Activated T-helper 17 cell treated with anti-CD3 and anti-CD28 coated beads, Interleukin-2, amount 50 U/mL, for 72 hours (primary cell): ENCODE data around the gene MRPS25. TPM values are rescaled to one million over a fixed set of nuclear protein-coding genes. Genes with fewer than 3 reads are reported as not detected.
A peak's percentile ranks its signal among the peaks of the same experiment; 100 is the strongest.

Experiments used
- ATAC-seq: fragments of 150-1000 bp; cut with Tn5 transposase; replicated peaks from 2 replicates; pipeline ENCODE4 v1.10.0; 2021; ENCODE audit warnings: mild to moderate bottlenecking, moderate library complexity
- H3K27ac Mint-ChIP-seq: one replicate; pipeline ENCODE4 v1.8.0; 2022; ENCODE audit warnings: mixed read lengths
- H3K27me3 Mint-ChIP-seq: one replicate; pipeline ENCODE4 v1.8.0; 2022; ENCODE audit warnings: mixed read lengths
- H3K36me3 Mint-ChIP-seq: one replicate; pipeline ENCODE4 v1.8.0; 2022; ENCODE audit warnings: low read depth, mild to moderate bottlenecking, mixed read lengths
- H3K4me1 Mint-ChIP-seq: one replicate; pipeline ENCODE4 v1.8.0; 2022; ENCODE audit warnings: mixed read lengths
- H3K4me3 Mint-ChIP-seq: one replicate; pipeline ENCODE4 v1.8.0; 2022; ENCODE audit warnings: mild to moderate bottlenecking, mixed read lengths
- H3K9me3 Mint-ChIP-seq: one replicate; pipeline ENCODE4 v1.8.0; 2022; ENCODE audit warnings: mixed read lengths
- total RNA-seq, 2 donors: library from RNA; stranded (reverse); gene quantifications; one replicate each; pipeline ENCODE4 v1.2.3, GENCODE V29; 2022

The MRPS25 gene
- total RNA-seq, 2 donors from 2014 or later = 43.7 to 80.5 TPM

DNA sequence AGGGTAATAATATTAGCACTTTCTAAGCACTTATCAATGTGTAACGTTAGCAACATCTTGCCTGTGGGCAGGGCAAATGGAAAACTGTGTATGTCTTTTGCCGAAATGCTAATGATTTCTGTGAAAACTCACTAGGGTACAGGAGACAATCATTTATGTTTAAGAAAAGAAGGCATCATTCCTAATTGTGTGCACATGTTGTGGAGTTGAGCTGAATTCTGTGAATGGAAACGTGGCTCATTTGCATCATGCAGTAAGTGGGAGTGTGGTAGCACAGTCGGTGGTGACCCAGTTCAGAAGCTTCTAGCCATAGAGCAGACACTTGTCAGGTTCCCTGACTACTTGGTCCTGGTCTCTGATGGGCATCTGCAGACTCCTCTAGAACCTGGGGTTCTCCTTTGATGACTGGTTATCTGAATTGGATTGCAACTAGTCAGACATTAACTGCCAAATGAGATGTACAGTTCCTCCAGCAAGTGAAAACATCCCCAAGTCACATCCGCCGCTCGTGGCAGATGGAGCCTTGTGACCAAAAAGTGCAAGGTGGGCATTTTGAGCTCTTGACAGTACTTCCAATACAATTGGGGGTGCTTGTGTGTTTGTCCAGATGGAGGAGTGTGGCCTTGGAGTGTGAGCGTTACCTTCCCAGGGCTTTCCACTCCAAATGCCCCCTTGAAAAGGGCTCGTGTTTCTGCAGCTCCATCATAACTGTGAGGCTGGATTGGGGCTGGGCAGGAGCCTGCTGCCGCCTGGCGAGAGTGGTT, 21.5 kb downstream of the MRPS25 start:
- H3K27ac Mint-ChIP-seq = peak overlapping the region; percentile 75
- H3K4me1 Mint-ChIP-seq = peaks cover 29% of the 10 kb centered on the region
- H3K27me3 Mint-ChIP-seq = no peaks in the 10 kb centered on the region
- H3K4me3 Mint-ChIP-seq = no peak overlapping the region
- no peak for ATAC-seq
- no peaks in the 10 kb centered on the region for H3K9me3 Mint-ChIP-seq
- peaks cover 99% of the 10 kb centered on the region for H3K36me3 Mint-ChIP-seq

DNA sequence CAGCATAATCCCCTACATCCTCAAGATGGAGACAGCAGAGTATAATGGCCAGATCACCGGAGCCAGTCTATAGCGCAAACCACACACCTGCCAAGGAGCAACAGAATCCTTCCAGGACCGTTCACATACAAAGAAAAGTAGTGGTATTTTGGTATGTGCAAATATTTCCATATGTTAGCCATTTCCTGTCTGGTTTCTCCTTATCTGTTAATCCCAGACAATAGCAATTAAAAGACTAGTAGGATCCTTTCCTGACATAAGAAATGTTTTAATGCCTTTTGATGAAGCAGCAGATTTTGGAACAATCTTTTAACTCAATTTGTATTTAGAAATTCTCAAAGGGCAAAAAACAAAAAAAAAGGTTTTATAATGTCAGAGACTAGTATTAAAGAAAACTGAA, 22.2 kb downstream of the MRPS25 start:
- peaks cover 99% of the 10 kb centered on the region for H3K36me3 Mint-ChIP-seq
- no peaks in the 10 kb centered on the region for H3K27me3 Mint-ChIP-seq
- H3K4me1 Mint-ChIP-seq = peaks cover 29% of the 10 kb centered on the region
- no peaks in the 10 kb centered on the region for H3K9me3 Mint-ChIP-seq
- no peak for ATAC-seq
- no peak overlapping the region for H3K4me3 Mint-ChIP-seq
- H3K27ac Mint-ChIP-seq = peak overlapping the region; percentile 67

DNA sequence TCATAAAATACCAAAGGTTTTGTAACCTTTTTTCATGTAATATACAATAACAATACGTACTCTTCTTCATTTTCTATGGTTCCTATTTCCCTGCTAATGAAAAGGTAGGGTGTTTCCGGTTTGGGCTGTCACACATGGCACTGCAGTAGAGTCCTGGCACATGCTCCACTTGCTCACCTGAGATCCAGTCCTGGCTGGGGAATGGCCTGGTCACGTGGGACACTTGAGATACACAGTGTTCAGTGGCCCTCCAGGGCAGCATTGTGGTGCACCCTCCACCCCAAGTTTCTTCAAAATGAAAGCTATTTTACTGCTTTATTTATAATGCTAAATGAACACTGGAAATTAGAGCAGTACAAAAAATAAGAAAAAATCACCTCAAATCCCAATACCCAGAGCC, 23.2 kb downstream of the MRPS25 start:
- H3K4me1 Mint-ChIP-seq = peaks cover 29% of the 10 kb centered on the region
- H3K27me3 Mint-ChIP-seq = no peaks in the 10 kb centered on the region
- ATAC-seq = no peak
- H3K9me3 Mint-ChIP-seq = no peaks in the 10 kb centered on the region
- peaks cover 99% of the 10 kb centered on the region for H3K36me3 Mint-ChIP-seq
- no peak overlapping the region for H3K4me3 Mint-ChIP-seq
- H3K27ac Mint-ChIP-seq = peak overlapping the region; percentile 67

DNA sequence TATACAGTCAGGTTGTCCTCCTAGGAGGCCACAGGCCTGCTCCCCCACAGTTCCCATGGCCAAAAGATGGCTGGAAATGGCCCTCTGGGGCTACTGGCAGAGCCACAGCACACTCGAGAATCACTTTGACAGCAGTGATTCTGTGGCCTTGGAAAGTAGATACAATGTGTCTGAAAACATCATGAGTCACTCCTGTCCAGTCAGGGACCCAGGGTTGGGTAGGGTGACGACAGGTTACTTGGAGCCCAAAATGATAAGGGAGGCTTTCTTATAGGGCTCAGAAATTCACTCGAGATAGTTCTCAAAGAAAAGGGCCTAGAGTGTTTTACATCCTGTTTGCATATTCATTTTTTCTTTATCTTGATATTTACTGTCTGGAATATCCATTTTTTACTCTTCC, 24.3 kb downstream of the MRPS25 start:
- no peaks in the 10 kb centered on the region for H3K9me3 Mint-ChIP-seq
- H3K27me3 Mint-ChIP-seq = no peaks in the 10 kb centered on the region
- H3K4me3 Mint-ChIP-seq = no peak overlapping the region
- H3K36me3 Mint-ChIP-seq = peaks cover 99% of the 10 kb centered on the region
- peaks cover 24% of the 10 kb centered on the region for H3K4me1 Mint-ChIP-seq
- peak overlapping the region; percentile 52 for H3K27ac Mint-ChIP-seq
- ATAC-seq = no peak

DNA sequence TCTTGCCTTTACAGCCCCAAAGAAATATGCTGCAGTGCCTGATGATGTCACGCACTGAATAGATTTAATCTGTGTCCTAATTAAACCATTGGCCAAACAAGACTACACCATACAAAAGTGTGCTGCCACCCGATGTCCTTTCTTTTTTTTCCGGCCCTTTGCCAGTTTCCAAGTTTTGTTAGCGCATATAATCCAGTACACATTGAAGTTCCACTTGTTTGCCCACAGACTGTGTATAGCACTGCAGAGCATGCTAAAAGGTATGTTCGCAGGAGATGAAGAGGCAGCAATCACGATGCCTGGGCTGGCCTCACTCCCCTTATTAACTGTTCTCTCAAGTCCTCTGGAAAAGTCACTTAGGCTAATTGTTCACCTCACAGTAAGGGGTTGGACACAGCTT, 26.8 kb downstream of the MRPS25 start:
- H3K27ac Mint-ChIP-seq = no peak overlapping the region
- H3K36me3 Mint-ChIP-seq = peaks cover 99% of the 10 kb centered on the region

DNA sequence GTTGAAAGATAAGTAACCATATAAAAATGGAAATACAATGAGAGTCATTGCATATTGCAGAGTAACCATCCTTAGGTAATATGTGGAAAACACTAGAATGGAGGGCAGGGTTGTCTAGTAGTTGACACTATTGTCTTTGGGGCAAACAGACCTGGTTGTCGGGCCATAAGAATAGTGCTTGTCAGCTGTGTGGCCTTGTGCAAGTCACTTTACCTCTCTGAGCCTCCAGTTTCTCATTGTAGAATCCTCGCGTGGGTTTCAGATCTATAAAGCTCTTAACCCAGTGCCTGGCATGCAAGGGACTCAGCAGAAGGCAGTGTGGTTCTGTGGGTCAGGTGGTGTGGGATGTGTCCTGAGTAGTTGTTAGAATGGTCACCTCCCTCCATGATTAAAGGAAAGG, 32.0 kb downstream of the MRPS25 start:
- peaks cover 100% of the 10 kb centered on the region for H3K36me3 Mint-ChIP-seq
- H3K9me3 Mint-ChIP-seq = no peaks in the 10 kb centered on the region
- H3K27me3 Mint-ChIP-seq = no peaks in the 10 kb centered on the region
- H3K4me1 Mint-ChIP-seq = no peaks in the 10 kb centered on the region
- ATAC-seq = no peak
- H3K27ac Mint-ChIP-seq = peak overlapping the region; percentile 34
- no peak overlapping the region for H3K4me3 Mint-ChIP-seq

More for the DNA sequence above, 26.8 kb downstream of the MRPS25 start:
- Mint-ChIP-seq H3K4me3 (no peak overlapping the region), H3K4me1 (peaks cover 8% of the 10 kb centered on the region), H3K27me3 (no peaks in the 10 kb centered on the region), H3K9me3 (no peaks in the 10 kb centered on the region)
- ATAC-seq = no peak

DNA sequence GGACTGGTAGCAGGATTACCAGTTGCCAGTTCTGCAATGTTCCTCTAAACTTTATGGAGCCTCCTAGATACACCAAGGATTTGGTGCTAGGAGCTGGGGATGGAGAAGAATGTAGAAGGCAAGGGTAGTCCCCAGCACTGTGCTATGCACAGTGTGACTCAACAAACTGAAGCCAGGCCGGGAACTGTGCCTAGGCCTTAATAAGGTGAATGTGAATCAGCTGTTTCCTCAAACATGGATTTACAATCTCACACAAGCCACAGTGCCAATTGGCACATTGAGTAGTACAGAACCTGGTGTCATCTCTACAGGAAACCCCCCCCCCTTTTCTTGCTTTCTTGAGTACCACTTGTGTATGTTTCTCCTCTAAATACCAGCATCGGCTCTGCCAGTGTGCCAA, 32.5 kb downstream of the MRPS25 start:
- no peak for ATAC-seq
- H3K36me3 Mint-ChIP-seq = peaks cover 100% of the 10 kb centered on the region
- H3K4me3 Mint-ChIP-seq = no peak overlapping the region
- no peaks in the 10 kb centered on the region for H3K9me3 Mint-ChIP-seq
- H3K27me3 Mint-ChIP-seq = no peaks in the 10 kb centered on the region
- no peaks in the 10 kb centered on the region for H3K4me1 Mint-ChIP-seq
- H3K27ac Mint-ChIP-seq = peak overlapping the region; percentile 34

DNA sequence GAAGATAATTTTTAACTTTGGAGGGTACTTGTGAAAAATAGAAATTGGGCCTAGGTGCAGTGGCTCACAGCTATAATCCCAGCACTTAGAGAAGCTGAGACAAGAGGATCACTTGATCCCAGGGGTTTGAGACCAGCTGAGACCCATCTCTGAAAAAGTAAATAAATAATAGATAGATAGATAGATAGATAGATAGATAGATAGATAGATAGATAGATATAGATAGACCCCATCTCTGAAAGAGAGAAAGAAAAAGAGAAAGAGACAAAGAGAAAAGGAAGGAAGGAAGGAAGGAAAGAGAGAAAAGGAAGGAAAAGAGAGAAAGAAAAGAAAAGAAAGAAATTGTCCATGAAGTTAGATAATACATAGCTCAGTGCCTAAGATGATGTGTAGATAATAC, 35.5 kb downstream of the MRPS25 start:
- no peak overlapping the region for H3K4me3 Mint-ChIP-seq
- peaks cover 100% of the 10 kb centered on the region for H3K36me3 Mint-ChIP-seq
- H3K9me3 Mint-ChIP-seq = no peaks in the 10 kb centered on the region
- no peak for ATAC-seq
- peak overlapping the region; percentile 65 for H3K27ac Mint-ChIP-seq
- H3K4me1 Mint-ChIP-seq = peaks cover 1% of the 10 kb centered on the region
- no peaks in the 10 kb centered on the region for H3K27me3 Mint-ChIP-seq

DNA sequence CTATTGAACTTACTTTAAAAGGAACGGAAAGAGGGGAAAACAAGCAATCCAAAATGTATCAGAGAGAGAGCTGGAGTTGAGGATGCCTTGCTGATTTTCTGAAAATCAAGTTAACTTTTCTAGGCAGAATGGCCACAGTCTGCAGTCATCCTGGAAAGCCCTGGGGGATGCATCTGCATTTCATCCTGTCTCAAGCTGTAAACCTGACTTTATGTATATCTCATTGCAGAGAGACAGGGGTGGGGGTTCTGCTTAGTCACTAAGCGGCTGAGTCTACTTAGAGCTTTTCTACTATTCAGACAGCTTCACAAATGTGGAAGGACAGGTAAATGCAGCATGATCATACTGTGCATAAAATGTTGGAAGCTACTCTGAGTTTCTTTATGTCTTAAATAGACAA, 41.4 kb downstream of the MRPS25 start:
- Mint-ChIP-seq H3K4me3 (no peak overlapping the region), H3K36me3 (peaks cover 100% of the 10 kb centered on the region), H3K27ac (no peak overlapping the region), H3K9me3 (no peaks in the 10 kb centered on the region), H3K4me1 (peaks cover 8% of the 10 kb centered on the region), H3K27me3 (no peaks in the 10 kb centered on the region)
- no peak for ATAC-seq

DNA sequence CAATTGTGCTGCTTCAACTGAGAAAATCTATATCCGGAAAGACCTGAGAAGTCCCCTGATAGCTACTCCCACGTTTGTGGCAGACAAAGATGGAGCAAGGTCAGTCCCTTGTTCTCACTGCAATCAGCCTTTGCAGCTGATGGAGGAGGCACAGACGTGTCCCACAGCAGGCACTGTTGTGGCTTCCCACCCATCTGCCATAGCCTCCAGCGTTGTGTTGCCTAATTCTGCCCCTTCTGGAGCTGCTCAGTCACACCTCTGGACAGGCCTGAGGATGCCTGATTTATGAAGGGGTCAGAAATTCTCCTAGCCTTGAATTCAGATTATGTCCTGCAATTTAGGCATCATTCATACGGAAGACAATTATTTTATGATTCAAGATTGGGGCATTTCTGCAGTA, 41.9 kb downstream of the MRPS25 start:
- H3K36me3 Mint-ChIP-seq = peaks cover 100% of the 10 kb centered on the region
- no peak overlapping the region for H3K27ac Mint-ChIP-seq
- ATAC-seq = no peak
- no peak overlapping the region for H3K4me3 Mint-ChIP-seq
- H3K4me1 Mint-ChIP-seq = peaks cover 8% of the 10 kb centered on the region
- H3K27me3 Mint-ChIP-seq = no peaks in the 10 kb centered on the region
- no peaks in the 10 kb centered on the region for H3K9me3 Mint-ChIP-seq

DNA sequence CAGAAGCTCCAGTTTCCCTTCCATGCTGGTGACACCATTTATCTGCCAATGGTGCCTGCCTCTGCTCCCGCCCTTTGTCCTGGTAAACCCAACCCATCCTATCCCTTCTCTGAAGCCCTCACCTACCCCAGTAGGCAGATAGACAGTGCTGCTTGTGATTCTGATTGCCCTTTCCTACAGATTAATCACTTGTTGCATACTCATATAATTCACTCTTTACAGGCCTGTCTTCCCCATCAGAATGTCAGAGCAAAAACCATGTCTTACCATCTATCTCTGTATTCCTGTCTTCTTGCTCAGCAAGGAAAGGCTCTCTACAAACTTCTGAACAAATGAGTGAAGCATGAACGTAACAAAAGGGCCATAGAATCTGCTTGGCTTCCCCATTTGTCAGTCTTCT, 47.9 kb downstream of the MRPS25 start:
- no peaks in the 10 kb centered on the region for H3K27me3 Mint-ChIP-seq
- no peak for ATAC-seq
- H3K27ac Mint-ChIP-seq = peak overlapping the region; percentile 8
- H3K4me3 Mint-ChIP-seq = no peak overlapping the region
- H3K9me3 Mint-ChIP-seq = no peaks in the 10 kb centered on the region
- no peaks in the 10 kb centered on the region for H3K4me1 Mint-ChIP-seq
- H3K36me3 Mint-ChIP-seq = peaks cover 99% of the 10 kb centered on the region

DNA sequence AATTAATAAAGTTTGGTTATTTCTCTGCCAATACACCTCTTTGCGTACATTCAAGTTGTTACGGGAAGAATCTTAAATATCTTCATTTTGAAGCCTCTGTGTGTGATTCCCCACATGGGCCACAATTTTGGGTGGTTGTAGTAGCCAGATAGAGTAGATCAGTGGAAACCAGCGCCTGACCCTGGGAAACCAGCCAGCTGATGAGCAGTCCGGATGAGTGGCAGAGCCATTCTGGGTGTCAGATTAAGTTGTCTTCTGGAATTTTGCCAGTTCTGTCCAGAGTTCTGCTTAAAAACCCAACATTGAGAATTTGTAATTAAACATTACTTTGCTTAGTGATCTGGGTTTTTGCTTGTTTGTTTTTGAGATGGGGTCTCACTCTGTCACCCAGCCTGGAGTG, 49.7 kb downstream of the MRPS25 start:
- peaks cover 97% of the 10 kb centered on the region for H3K36me3 Mint-ChIP-seq
- no peak for ATAC-seq
- no peaks in the 10 kb centered on the region for H3K27me3 Mint-ChIP-seq
- H3K4me1 Mint-ChIP-seq = no peaks in the 10 kb centered on the region
- H3K4me3 Mint-ChIP-seq = no peak overlapping the region
- no peaks in the 10 kb centered on the region for H3K9me3 Mint-ChIP-seq
- no peak overlapping the region for H3K27ac Mint-ChIP-seq

DNA sequence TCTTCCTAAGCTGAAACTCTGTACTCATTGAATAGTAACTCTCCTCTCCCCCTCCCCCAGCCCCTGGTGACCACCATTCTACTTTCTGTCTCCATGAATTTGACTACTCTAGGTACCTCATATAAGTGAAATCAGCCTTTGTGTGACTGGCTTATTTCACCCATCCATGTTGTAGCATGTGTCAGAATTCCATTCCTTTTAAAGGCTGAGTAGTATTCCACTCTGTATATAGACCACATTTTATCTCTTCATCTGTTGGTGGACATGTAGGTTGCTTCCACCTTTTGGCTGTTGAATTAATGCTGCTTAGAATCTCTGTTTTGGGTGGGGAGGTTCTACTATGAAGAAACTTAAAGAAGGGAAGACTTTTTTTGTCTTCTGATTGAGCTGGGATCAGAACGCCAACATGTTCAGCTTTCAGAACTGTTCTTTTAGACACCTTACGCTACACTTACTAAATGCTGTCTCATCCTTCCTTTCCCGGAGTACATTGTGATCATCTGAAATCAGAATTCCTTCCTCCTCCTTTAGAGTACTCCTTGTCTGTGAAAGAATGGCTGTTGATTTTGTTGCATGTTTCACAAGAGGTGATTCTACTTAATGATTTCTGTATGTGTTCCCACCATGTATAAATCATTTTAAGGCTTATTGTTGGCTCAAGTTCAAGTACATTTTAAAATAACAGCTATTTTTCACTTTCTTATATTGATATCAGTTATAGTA, 50.3 kb downstream of the MRPS25 start:
- Mint-ChIP-seq H3K4me3 (no peak overlapping the region), H3K27me3 (no peaks in the 10 kb centered on the region), H3K36me3 (peaks cover 97% of the 10 kb centered on the region), H3K4me1 (no peaks in the 10 kb centered on the region), H3K27ac (peak overlapping the region; percentile 17), H3K9me3 (no peaks in the 10 kb centered on the region)
- ATAC-seq = no peak

DNA sequence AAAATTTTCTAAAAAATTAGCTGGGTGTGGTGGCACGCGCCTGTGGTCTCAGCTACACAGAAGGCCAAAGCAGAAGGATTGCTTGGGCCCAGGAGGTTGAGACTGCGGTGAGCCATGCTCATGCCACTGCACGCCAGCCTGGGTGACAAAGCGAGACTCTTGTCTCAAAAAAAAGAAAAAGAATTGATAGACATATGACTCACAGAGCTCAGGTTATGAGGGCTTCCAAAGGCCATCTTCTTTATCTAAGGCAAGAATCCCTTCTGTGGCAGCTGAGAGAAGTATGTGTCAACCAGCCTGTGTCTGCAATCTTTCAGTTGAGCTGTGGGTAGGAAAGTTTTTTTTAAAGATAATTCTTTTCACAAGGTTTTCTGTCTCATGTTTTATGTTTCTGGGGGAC, 53.9 kb downstream of the MRPS25 start:
- peak; percentile 21 for ATAC-seq
- Mint-ChIP-seq H3K9me3 (no peaks in the 10 kb centered on the region), H3K4me1 (no peaks in the 10 kb centered on the region), H3K27ac (no peak overlapping the region), H3K36me3 (peaks cover 97% of the 10 kb centered on the region), H3K27me3 (no peaks in the 10 kb centered on the region), H3K4me3 (no peak overlapping the region)

DNA sequence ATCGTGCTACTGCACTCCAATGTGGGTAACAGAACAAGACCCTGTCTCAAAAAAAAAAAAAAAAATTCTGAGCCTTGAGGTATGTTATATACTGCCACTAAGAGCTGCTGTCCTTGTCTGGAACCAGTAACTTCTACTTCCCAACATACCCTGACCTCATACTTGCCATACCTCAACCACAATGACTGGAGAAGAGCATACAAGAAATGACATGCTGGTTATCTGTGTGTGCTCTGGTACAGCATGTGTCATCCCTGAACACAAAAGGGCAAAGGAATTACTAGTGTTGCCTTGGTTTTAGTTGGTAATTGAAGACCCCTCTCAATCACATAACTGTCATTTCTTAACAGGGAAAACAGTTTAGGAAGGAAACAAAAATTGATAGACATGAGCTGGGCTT, 54.5 kb downstream of the MRPS25 start:
- no peaks in the 10 kb centered on the region for H3K27me3 Mint-ChIP-seq
- peak overlapping the region; percentile 9 for H3K27ac Mint-ChIP-seq
- no peaks in the 10 kb centered on the region for H3K9me3 Mint-ChIP-seq
- H3K36me3 Mint-ChIP-seq = peaks cover 97% of the 10 kb centered on the region
- H3K4me3 Mint-ChIP-seq = no peak overlapping the region
- no peaks in the 10 kb centered on the region for H3K4me1 Mint-ChIP-seq
- peak; percentile 58 for ATAC-seq
